ENCODE data around the gene CD46.

CD46 gene

DNA sequence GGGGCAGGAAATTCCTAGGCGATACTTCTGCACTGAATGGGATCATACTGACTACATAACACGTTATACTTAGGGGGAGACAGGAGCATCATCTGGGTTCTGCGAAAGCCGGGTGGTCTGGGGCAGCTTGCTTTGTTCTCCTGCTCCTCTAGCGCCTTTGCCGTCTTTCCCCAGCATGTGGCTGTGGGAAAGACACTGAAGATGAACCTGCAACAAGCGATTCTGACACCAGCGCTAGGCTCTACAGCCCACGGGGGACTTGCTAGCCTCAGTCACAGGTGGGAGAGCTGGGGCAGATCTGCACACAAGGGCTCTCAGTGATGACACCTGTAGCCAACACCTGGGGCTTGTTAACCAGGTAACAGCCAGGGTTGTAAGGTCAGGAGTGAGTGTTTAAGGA is 51.8 kb downstream of the CD46 start:
- Histone ChIP-seq H3K4ac (ENCODE audit: low read length) (no peak overlapping the region), H2AK5ac (ENCODE audit: low read depth, low read length) (no peak overlapping the region), H3K36me3 (replicated peaks in 1 of 2; ENCODE audit: control insufficient read depth in 2 of 2, insufficient read depth in 2 of 2, low read length in 2 of 2) (peaks cover 4 to 93% of the 10 kb centered on the region in 2 donors), H2AFZ (ENCODE audit: low read length) (no peak overlapping the region), H2BK5ac (ENCODE audit: low read length) (no peak overlapping the region), H3K27me3 (ENCODE audit: control insufficient read depth in 3 of 3, insufficient read depth in 3 of 3, low read depth in 1 of 3, low read length in 3 of 3) (no peaks in the 10 kb centered on the region), H4K8ac (ENCODE audit: low read depth, low read length) (no peak overlapping the region), H3K79me1 (ENCODE audit: low read depth, low read length) (no peaks in the 10 kb centered on the region), H3K4me3 (ENCODE audit: low read length in 2 of 2) (no peak overlapping the region), H3K9me3 (replicated peaks in 1 of 2; ENCODE audit: control insufficient read depth in 2 of 2, insufficient read depth in 1 of 2, low read depth in 1 of 2, low read length in 2 of 2) (no peaks in the 10 kb centered on the region), H3K9ac (ENCODE audit: low read depth, low read length, poor library complexity) (no peak overlapping the region), H3K27ac (replicated peaks; ENCODE audit: low read length) (no peak overlapping the region), H2BK12ac (ENCODE audit: low read length) (no peak overlapping the region), H3K18ac (ENCODE audit: low read length) (no peak overlapping the region), H3K4me1 (ENCODE audit: control insufficient read depth in 2 of 2, insufficient read depth in 1 of 2, low read depth in 1 of 2, low read length in 2 of 2) (peaks cover 0 to 5% of the 10 kb centered on the region in 2 donors), H3K4me2 (ENCODE audit: insufficient read depth, low read length, poor library complexity, severe bottlenecking) (no peak overlapping the region), H3K14ac (ENCODE audit: low read length) (no peak overlapping the region), H2BK15ac (ENCODE audit: low read length) (no peak overlapping the region), H4K91ac (ENCODE audit: low read depth, low read length, poor library complexity) (no peak overlapping the region), H3K23ac (ENCODE audit: low read depth, low read length, poor library complexity) (peak overlapping the region; percentile 52), H2BK120ac (ENCODE audit: low read depth, low read length) (no peak overlapping the region)
- no peak for DNase-seq (ENCODE audit: low spot score)
- no CpG with 5 or more reads among the region's 9 CpGs for WGBS, 2 donors (ENCODE audit: extremely low coverage in 2 of 2, insufficient read length in 2 of 2, insufficient replicate concordance in 1 of 2)

DNA sequence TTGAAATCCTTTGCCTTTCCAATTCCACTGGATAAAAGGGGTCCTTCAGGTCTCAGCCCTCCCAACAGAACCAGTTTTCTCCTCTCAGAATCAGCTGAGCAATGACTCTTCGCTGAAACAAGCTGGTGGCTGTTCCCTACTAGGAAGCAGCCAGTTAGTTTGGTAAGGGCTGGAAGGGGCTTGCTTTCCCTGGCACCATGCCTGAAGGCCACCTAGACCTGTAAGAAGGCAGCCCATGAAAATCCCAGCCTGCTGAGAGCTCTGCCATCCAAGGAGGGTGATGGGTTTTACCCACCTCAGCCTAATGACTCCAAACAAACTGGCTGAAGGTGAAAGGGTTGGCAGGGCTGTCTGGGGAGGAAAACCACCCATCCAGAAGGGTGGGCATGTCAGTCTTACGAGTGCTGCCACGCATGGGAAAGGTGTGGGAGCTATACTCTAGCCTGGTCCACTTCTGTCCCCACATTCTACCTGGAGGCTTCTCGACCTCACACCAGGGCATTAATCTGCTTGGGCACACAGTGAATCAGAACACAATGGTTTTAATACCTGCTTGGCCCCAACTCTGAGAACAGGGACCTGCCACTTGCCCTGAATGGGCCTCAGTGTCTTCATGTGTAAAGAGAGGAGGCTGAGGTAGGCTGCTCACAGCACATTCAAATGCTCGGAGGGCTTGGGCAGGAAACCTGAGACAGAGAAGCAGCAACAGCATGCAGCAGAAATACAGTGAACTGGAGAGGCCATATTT is 53.0 kb downstream of the CD46 start:
- H3K27me3 ChIP-seq (ENCODE audit: control insufficient read depth in 3 of 3, insufficient read depth in 3 of 3, low read depth in 1 of 3, low read length in 3 of 3): no peaks in the 10 kb centered on the region
- H3K4me3 ChIP-seq (ENCODE audit: low read length in 2 of 2): no peak overlapping the region
- H4K8ac ChIP-seq (ENCODE audit: low read depth, low read length): no peak overlapping the region
- H4K91ac ChIP-seq (ENCODE audit: low read depth, low read length, poor library complexity): no peak overlapping the region
- DNase-seq (ENCODE audit: low spot score): no peak
- H3K9me3 ChIP-seq (replicated peaks in 1 of 2; ENCODE audit: control insufficient read depth in 2 of 2, insufficient read depth in 1 of 2, low read depth in 1 of 2, low read length in 2 of 2): no peaks in the 10 kb centered on the region
- no peak overlapping the region for H2AFZ ChIP-seq (ENCODE audit: low read length)
- peaks cover 0 to 5% of the 10 kb centered on the region in 2 donors for H3K4me1 ChIP-seq (ENCODE audit: control insufficient read depth in 2 of 2, insufficient read depth in 1 of 2, low read depth in 1 of 2, low read length in 2 of 2)
- H3K79me1 ChIP-seq (ENCODE audit: low read depth, low read length): no peaks in the 10 kb centered on the region
- no peak overlapping the region for H2BK12ac ChIP-seq (ENCODE audit: low read length)
- no CpG with 5 or more reads among the region's 5 CpGs for WGBS, 2 donors (ENCODE audit: extremely low coverage in 2 of 2, insufficient read length in 2 of 2, insufficient replicate concordance in 1 of 2)
- H2AK5ac ChIP-seq (ENCODE audit: low read depth, low read length): no peak overlapping the region
- H3K23ac ChIP-seq (ENCODE audit: low read depth, low read length, poor library complexity): no peak overlapping the region
- H3K4me2 ChIP-seq (ENCODE audit: insufficient read depth, low read length, poor library complexity, severe bottlenecking): no peak overlapping the region
- H2BK120ac ChIP-seq (ENCODE audit: low read depth, low read length): no peak overlapping the region
- H3K36me3 ChIP-seq (replicated peaks in 1 of 2; ENCODE audit: control insufficient read depth in 2 of 2, insufficient read depth in 2 of 2, low read length in 2 of 2): peaks cover 4 to 97% of the 10 kb centered on the region in 2 donors
- H3K18ac ChIP-seq (ENCODE audit: low read length): no peak overlapping the region
- H2BK5ac ChIP-seq (ENCODE audit: low read length): no peak overlapping the region
- peak overlapping the region; percentile 1 for H3K9ac ChIP-seq (ENCODE audit: low read depth, low read length, poor library complexity)
- H3K4ac ChIP-seq (ENCODE audit: low read length): no peak overlapping the region
- H2BK15ac ChIP-seq (ENCODE audit: low read length): no peak overlapping the region
- no peak overlapping the region for H3K27ac ChIP-seq (replicated peaks; ENCODE audit: low read length)
- no peak overlapping the region for H3K14ac ChIP-seq (ENCODE audit: low read length)

DNA sequence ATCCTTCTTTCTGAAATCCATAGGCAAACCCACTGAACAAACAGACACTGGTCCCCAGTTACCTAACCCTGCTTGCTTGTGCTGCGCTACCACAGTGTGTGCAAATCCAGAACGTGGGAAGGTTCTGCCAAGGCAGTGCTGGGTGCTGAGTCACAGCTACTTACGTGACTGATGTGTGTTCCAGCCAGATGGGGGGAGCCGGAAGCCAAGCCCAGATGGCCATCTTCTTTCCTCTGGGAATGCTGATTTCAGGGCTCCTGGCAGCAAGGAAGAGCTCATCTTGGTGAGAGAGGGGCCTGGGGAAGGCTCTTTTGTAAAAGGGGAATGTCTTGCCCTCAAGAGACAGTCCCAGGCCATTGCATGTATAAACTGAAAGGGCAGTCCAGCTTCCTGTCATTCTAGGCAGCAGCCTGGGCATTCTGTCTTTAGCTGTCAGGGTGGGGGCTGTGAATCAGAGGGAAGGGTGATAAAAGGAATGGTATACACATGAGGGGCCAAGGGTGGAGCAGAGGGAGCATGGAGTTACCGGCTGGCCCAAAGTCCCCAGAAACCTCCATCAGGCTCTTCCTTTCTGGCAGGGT is 54.1 kb downstream of the CD46 start:
- WGBS, 2 donors (ENCODE audit: extremely low coverage in 2 of 2, insufficient read length in 2 of 2, insufficient replicate concordance in 1 of 2): no CpG with 5 or more reads among the region's 5 CpGs
- H3K27ac ChIP-seq (replicated peaks; ENCODE audit: low read length): no peak overlapping the region
- H3K4ac ChIP-seq (ENCODE audit: low read length): no peak overlapping the region

DNA sequence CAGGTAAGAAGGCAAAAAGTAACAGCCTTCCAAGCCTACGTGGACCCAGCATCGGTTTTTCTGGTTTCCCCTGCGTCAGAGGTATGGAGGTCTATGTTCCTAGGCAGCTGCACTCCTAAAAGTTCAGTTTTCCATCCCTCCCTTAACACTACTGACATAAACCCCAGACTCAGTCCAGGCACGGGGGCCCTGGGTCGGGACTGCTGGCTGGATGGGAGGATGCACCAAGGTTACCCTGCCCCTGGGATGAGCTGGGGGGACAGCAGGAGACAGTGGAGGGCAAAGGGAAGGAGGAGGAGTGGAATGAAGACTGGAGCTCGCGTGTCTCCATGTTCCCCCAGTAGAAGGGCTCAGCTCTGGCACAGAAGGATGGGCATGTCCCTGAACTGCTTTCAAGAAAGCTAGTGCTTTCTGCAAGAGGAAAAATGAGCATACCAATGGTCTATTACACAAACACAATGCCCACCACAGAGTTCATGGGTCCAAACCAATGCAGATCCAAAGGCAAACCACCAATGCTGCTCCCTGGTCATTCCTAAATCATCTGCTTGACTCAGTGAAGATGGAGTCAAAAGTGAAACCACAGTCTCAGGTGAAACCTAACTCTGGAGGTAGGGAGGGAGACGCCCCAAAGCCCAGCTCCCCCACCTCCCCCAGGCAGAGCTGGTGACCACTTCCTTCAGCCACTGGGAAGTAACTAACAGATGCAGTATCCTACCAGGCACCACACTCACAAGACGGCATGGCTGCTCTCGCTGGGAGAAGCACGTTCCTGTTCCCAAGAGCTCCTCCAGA is 54.9 kb downstream of the CD46 start:
- Histone ChIP-seq H2AFZ (ENCODE audit: low read length) (no peak overlapping the region), H4K8ac (ENCODE audit: low read depth, low read length) (no peak overlapping the region), H3K27ac (replicated peaks; ENCODE audit: low read length) (no peak overlapping the region), H3K18ac (ENCODE audit: low read length) (no peak overlapping the region), H3K4me1 (ENCODE audit: control insufficient read depth in 2 of 2, insufficient read depth in 1 of 2, low read depth in 1 of 2, low read length in 2 of 2) (peaks cover 0 to 5% of the 10 kb centered on the region in 2 donors), H2AK5ac (ENCODE audit: low read depth, low read length) (no peak overlapping the region), H3K4me2 (ENCODE audit: insufficient read depth, low read length, poor library complexity, severe bottlenecking) (no peak overlapping the region), H3K36me3 (replicated peaks in 1 of 2; ENCODE audit: control insufficient read depth in 2 of 2, insufficient read depth in 2 of 2, low read length in 2 of 2) (peaks cover 4 to 87% of the 10 kb centered on the region in 2 donors), H3K9me3 (replicated peaks in 1 of 2; ENCODE audit: control insufficient read depth in 2 of 2, insufficient read depth in 1 of 2, low read depth in 1 of 2, low read length in 2 of 2) (no peaks in the 10 kb centered on the region), H3K4me3 (ENCODE audit: low read length in 2 of 2) (no peak overlapping the region), H3K4ac (ENCODE audit: low read length) (no peak overlapping the region), H3K79me1 (ENCODE audit: low read depth, low read length) (no peaks in the 10 kb centered on the region), H2BK15ac (ENCODE audit: low read length) (no peak overlapping the region), H4K91ac (ENCODE audit: low read depth, low read length, poor library complexity) (no peak overlapping the region), H3K27me3 (ENCODE audit: control insufficient read depth in 3 of 3, insufficient read depth in 3 of 3, low read depth in 1 of 3, low read length in 3 of 3) (no peaks in the 10 kb centered on the region), H2BK5ac (ENCODE audit: low read length) (no peak overlapping the region), H2BK12ac (ENCODE audit: low read length) (no peak overlapping the region), H3K14ac (ENCODE audit: low read length) (no peak overlapping the region), H3K9ac (ENCODE audit: low read depth, low read length, poor library complexity) (peak overlapping the region; percentile 1), H2BK120ac (ENCODE audit: low read depth, low read length) (no peak overlapping the region), H3K23ac (ENCODE audit: low read depth, low read length, poor library complexity) (no peak overlapping the region)
- no peak for DNase-seq (ENCODE audit: low spot score)
- no CpG with 5 or more reads among the region's 11 CpGs for WGBS, 2 donors (ENCODE audit: extremely low coverage in 2 of 2, insufficient read length in 2 of 2, insufficient replicate concordance in 1 of 2)

More for the DNA sequence above, 54.1 kb downstream of the CD46 start:
- Histone ChIP-seq H3K23ac (ENCODE audit: low read depth, low read length, poor library complexity) (no peak overlapping the region), H4K91ac (ENCODE audit: low read depth, low read length, poor library complexity) (no peak overlapping the region), H3K9me3 (replicated peaks in 1 of 2; ENCODE audit: control insufficient read depth in 2 of 2, insufficient read depth in 1 of 2, low read depth in 1 of 2, low read length in 2 of 2) (no peaks in the 10 kb centered on the region), H2BK12ac (ENCODE audit: low read length) (no peak overlapping the region), H2AK5ac (ENCODE audit: low read depth, low read length) (no peak overlapping the region), H2AFZ (ENCODE audit: low read length) (no peak overlapping the region), H4K8ac (ENCODE audit: low read depth, low read length) (no peak overlapping the region), H2BK120ac (ENCODE audit: low read depth, low read length) (no peak overlapping the region), H2BK15ac (ENCODE audit: low read length) (no peak overlapping the region), H2BK5ac (ENCODE audit: low read length) (no peak overlapping the region), H3K36me3 (replicated peaks in 1 of 2; ENCODE audit: control insufficient read depth in 2 of 2, insufficient read depth in 2 of 2, low read length in 2 of 2) (peaks cover 4 to 93% of the 10 kb centered on the region in 2 donors), H3K14ac (ENCODE audit: low read length) (peak overlapping the region; percentile 78), H3K4me3 (ENCODE audit: low read length in 2 of 2) (no peak overlapping the region), H3K27me3 (ENCODE audit: control insufficient read depth in 3 of 3, insufficient read depth in 3 of 3, low read depth in 1 of 3, low read length in 3 of 3) (no peaks in the 10 kb centered on the region), H3K79me1 (ENCODE audit: low read depth, low read length) (no peaks in the 10 kb centered on the region), H3K18ac (ENCODE audit: low read length) (no peak overlapping the region), H3K4me2 (ENCODE audit: insufficient read depth, low read length, poor library complexity, severe bottlenecking) (no peak overlapping the region), H3K4me1 (ENCODE audit: control insufficient read depth in 2 of 2, insufficient read depth in 1 of 2, low read depth in 1 of 2, low read length in 2 of 2) (peaks cover 0 to 5% of the 10 kb centered on the region in 2 donors), H3K9ac (ENCODE audit: low read depth, low read length, poor library complexity) (no peak overlapping the region)
- DNase-seq (ENCODE audit: low spot score): no peak
